H1 (cell line): ENCODE measurements around the gene KCMF1.

Source experiments
- POLR2A ChIP-seq, 2 experiments: IDR thresholded peaks; 1 replicate in 1 of 2; 2 replicates in 1 of 2; pipeline ENCODE4 v1.6.1; 2011; ENCODE audit warnings: low read depth in 2 of 2, low read length in 2 of 2, mild to moderate bottlenecking in 2 of 2; ENCODE audit errors: control extremely low read depth in 1 of 2
- TF ChIP-seq, protein P1 (sequence below), 3 experiments: IDR thresholded peaks; 1 replicate in 2 of 3; 2 replicates in 1 of 3; pipeline versions ENCODE4 v1.5.1 to v1.6.1; 2011; ENCODE audit warnings: low read length in 3 of 3, mild to moderate bottlenecking in 3 of 3, inconsistent platforms in 2 of 3, low read depth in 1 of 3, moderate library complexity in 1 of 3; ENCODE audit not compliant: insufficient read depth in 1 of 3; ENCODE audit errors: control extremely low read depth in 1 of 3

DNA sequence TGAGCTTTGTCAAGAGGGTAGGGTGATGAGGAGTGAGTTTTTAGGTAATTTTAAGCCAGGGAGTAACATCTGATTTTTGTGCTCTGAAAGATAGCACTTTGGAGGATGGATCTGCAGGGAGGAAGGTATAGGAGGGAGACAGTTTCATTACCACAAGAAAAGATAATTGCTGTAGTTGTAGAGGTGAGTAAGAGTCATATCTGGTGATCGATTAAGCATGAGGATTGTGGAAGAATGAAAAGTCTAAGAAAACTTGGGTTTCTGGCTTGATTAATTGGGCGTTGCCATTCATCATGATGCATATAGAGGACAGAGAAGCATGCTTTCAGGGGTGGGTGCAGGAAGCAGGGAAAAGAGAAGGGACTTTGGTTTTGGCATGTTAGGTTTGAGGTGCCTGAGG, 18.5 kb downstream of the KCMF1 start:
- TF ChIP-seq, protein P1, sequence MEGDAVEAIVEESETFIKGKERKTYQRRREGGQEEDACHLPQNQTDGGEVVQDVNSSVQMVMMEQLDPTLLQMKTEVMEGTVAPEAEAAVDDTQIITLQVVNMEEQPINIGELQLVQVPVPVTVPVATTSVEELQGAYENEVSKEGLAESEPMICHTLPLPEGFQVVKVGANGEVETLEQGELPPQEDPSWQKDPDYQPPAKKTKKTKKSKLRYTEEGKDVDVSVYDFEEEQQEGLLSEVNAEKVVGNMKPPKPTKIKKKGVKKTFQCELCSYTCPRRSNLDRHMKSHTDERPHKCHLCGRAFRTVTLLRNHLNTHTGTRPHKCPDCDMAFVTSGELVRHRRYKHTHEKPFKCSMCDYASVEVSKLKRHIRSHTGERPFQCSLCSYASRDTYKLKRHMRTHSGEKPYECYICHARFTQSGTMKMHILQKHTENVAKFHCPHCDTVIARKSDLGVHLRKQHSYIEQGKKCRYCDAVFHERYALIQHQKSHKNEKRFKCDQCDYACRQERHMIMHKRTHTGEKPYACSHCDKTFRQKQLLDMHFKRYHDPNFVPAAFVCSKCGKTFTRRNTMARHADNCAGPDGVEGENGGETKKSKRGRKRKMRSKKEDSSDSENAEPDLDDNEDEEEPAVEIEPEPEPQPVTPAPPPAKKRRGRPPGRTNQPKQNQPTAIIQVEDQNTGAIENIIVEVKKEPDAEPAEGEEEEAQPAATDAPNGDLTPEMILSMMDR (IDR thresholded peaks at IDR 0.05; ENCODE audit: control extremely low read depth in 1 of 3, insufficient read depth in 1 of 3, low read depth in 1 of 3, low read length in 3 of 3): no peak
- no peak for TF ChIP-seq POLR2A (IDR thresholded peaks at IDR 0.05; ENCODE audit: control extremely low read depth in 1 of 2, low read depth in 2 of 2, low read length in 2 of 2)
